Activated CD8-positive, alpha-beta memory T cell treated with anti-CD3 and anti-CD28 coated beads, Interleukin-2, amount 50 U/mL, for 4 hours (primary cell): ENCODE measurements around the gene RREB1.
A peak's percentile ranks its signal among the peaks of the same experiment; 100 is the strongest.

ENCODE experiments used
- DNase-seq: peaks from one replicate; pipeline ENCODE4 v3.0.0-alpha.2; 2020

RREB1 gene

GRCh38 chr6:7124636-7125035, 16.9 kb downstream of the RREB1 start:
- no peak for DNase-seq

GRCh38 chr6:7125290-7125689, 17.5 kb downstream of the RREB1 start:
- no peak for DNase-seq

- DNase-seq, result no peak
Observed at GRCh38 chr6:7126754-7127153, 19.0 kb downstream of the RREB1 start.

GRCh38 chr6:7127680-7128079, 19.9 kb downstream of the RREB1 start:
- DNase-seq, result no peak

GRCh38 chr6:7129360-7129759, 21.6 kb downstream of the RREB1 start:
- DNase-seq, result no peak

GRCh38 chr6:7129784-7130569, 22.2 kb downstream of the RREB1 start:
- no peak for DNase-seq

- DNase-seq, result no peak
Observed at GRCh38 chr6:7131390-7131789, 23.6 kb downstream of the RREB1 start.

GRCh38 chr6:7132398-7133035, 24.8 kb downstream of the RREB1 start:
- no peak for DNase-seq

- DNase-seq, result no peak
Observed at GRCh38 chr6:7134999-7135745, 27.4 kb downstream of the RREB1 start.

- no peak for DNase-seq
Observed at GRCh38 chr6:7135755-7136154, 28.0 kb downstream of the RREB1 start.

GRCh38 chr6:7136859-7137334, 29.1 kb downstream of the RREB1 start:
- DNase-seq, result no peak

- peak; percentile 49 for DNase-seq
Observed at GRCh38 chr6:7137335-7138045, 29.7 kb downstream of the RREB1 start.

GRCh38 chr6:7138046-7138531, 30.3 kb downstream of the RREB1 start:
- no peak for DNase-seq

- DNase-seq, result no peak
Observed at GRCh38 chr6:7138921-7139358, 31.2 kb downstream of the RREB1 start.

GRCh38 chr6:7139835-7140470, 32.2 kb downstream of the RREB1 start:
- no peak for DNase-seq

GRCh38 chr6:7140631-7141378, 33.0 kb downstream of the RREB1 start:
- peak; percentile 78 for DNase-seq

- no peak for DNase-seq
Observed at GRCh38 chr6:7142228-7142801, 34.6 kb downstream of the RREB1 start.

GRCh38 chr6:7142918-7143475, 35.2 kb downstream of the RREB1 start:
- no peak for DNase-seq

- DNase-seq, result no peak
Observed at GRCh38 chr6:7143476-7143974, 35.8 kb downstream of the RREB1 start.

- DNase-seq, result no peak
Observed at GRCh38 chr6:7144872-7145584, 37.3 kb downstream of the RREB1 start.
